ENCODE results near the gene CAMK2B. TPM values are rescaled to one million over a fixed set of nuclear protein-coding genes. Genes with fewer than 3 reads are reported as not detected.

CAMK2B gene
- total RNA-seq, 1 donor from 2014 or later = 3.2 TPM

GRCh38 chr7:44287488-44288380, 37.7 kb downstream of the CAMK2B start:
- Histone ChIP-seq H3K9me3 (no peaks in the 10 kb centered on the region), H3K36me3 (no peaks in the 10 kb centered on the region), H3K27ac (no peak overlapping the region), H3K27me3 (no peaks in the 10 kb centered on the region), H3K4me3 (no peak overlapping the region), H3K4me1 (peaks cover 0 to 3% of the 10 kb centered on the region in 2 donors)
- no peak for TF ChIP-seq CTCF (IDR thresholded peaks at IDR 0.05)
- peak; percentile 4 to 53 for DNase-seq (ENCODE audit: low spot score in 2 of 2)
- intact Hi-C loops (cut with DNase I) = no loop called here

GRCh38 chr7:44286618-44287487, 38.5 kb downstream of the CAMK2B start:
- Histone ChIP-seq H3K9me3 (no peaks in the 10 kb centered on the region), H3K36me3 (no peaks in the 10 kb centered on the region), H3K4me3 (no peak overlapping the region), H3K4me1 (peaks cover 0 to 3% of the 10 kb centered on the region in 2 donors), H3K27ac (no peak overlapping the region), H3K27me3 (no peaks in the 10 kb centered on the region)
- intact Hi-C loops (cut with DNase I) = no loop called here
- DNase-seq (ENCODE audit: low spot score in 2 of 2) = peak; percentile 5 to 51
- no peak for TF ChIP-seq CTCF (IDR thresholded peaks at IDR 0.05)

GRCh38 chr7:44286182-44286617, 39.2 kb downstream of the CAMK2B start:
- peaks cover 0 to under 1% of the 10 kb centered on the region in 2 donors for H3K4me1 ChIP-seq
- no peak overlapping the region for H3K27ac ChIP-seq
- H3K36me3 ChIP-seq = no peaks in the 10 kb centered on the region
- H3K4me3 ChIP-seq = no peak overlapping the region
- TF ChIP-seq CTCF (IDR thresholded peaks at IDR 0.05) = no peak
- no peaks in the 10 kb centered on the region for H3K27me3 ChIP-seq
- intact Hi-C loops (cut with DNase I) = no loop called here
- H3K9me3 ChIP-seq = no peaks in the 10 kb centered on the region
- DNase-seq (ENCODE audit: low spot score in 2 of 2) = peak; percentile 4 to 53

- Histone ChIP-seq H3K36me3 (no peaks in the 10 kb centered on the region), H3K27ac (no peak overlapping the region), H3K9me3 (no peaks in the 10 kb centered on the region), H3K27me3 (no peaks in the 10 kb centered on the region), H3K4me1 (no peaks in the 10 kb centered on the region), H3K4me3 (no peak overlapping the region)
- DNase-seq (ENCODE audit: low spot score in 2 of 2) = no peak
- no peak for TF ChIP-seq CTCF (IDR thresholded peaks at IDR 0.05)
- intact Hi-C loops (cut with DNase I) = no loop called here
Observed at GRCh38 chr7:44285561-44285960, 39.8 kb downstream of the CAMK2B start.

GRCh38 chr7:44284881-44285541, 40.4 kb downstream of the CAMK2B start:
- no peaks in the 10 kb centered on the region for H3K27me3 ChIP-seq
- H3K4me1 ChIP-seq = no peaks in the 10 kb centered on the region
- intact Hi-C loops (cut with DNase I) = no loop called here

More at GRCh38 chr7:44284881-44285541, 40.4 kb downstream of the CAMK2B start:
- Histone ChIP-seq H3K9me3 (no peaks in the 10 kb centered on the region), H3K27ac (no peak overlapping the region), H3K36me3 (no peaks in the 10 kb centered on the region), H3K4me3 (no peak overlapping the region)
- peak; percentile 1 to 38 for DNase-seq (ENCODE audit: low spot score in 2 of 2)
- no peak for TF ChIP-seq CTCF (IDR thresholded peaks at IDR 0.05)
